ENCODE measurements around the gene ETFRF1.

DNA sequence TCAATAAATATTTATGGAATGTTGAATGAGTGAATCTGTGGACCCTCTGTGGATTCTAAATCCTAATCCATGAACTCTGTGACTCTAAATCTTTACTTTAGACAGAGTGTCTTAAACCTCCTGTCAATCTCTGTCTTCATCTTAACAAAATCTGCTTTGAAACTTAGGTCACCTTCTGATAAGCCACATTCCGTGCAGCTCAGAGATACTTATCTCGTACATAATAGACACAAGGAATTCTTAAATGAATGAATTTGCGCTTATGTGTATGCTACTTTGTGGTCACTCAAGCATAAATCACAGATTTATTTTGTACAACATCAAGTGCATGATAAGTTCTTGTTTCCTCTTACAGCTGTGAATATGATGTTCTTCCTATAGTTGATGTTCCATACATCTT is 57.9 kb downstream of the ETFRF1 start:
- TF ChIP-seq ETV6 (CRISPR knock-in tag; IDR thresholded peaks at IDR 0.05) (no peak), TCF7 (CRISPR knock-in tag; IDR thresholded peaks at IDR 0.05; ENCODE audit: low read depth) (no peak)
- TF ChIP-seq, protein P1, sequence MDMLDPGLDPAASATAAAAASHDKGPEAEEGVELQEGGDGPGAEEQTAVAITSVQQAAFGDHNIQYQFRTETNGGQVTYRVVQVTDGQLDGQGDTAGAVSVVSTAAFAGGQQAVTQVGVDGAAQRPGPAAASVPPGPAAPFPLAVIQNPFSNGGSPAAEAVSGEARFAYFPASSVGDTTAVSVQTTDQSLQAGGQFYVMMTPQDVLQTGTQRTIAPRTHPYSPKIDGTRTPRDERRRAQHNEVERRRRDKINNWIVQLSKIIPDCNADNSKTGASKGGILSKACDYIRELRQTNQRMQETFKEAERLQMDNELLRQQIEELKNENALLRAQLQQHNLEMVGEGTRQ (CRISPR knock-in tag; IDR thresholded peaks at IDR 0.05): no peak
- TF ChIP-seq, protein P2, sequence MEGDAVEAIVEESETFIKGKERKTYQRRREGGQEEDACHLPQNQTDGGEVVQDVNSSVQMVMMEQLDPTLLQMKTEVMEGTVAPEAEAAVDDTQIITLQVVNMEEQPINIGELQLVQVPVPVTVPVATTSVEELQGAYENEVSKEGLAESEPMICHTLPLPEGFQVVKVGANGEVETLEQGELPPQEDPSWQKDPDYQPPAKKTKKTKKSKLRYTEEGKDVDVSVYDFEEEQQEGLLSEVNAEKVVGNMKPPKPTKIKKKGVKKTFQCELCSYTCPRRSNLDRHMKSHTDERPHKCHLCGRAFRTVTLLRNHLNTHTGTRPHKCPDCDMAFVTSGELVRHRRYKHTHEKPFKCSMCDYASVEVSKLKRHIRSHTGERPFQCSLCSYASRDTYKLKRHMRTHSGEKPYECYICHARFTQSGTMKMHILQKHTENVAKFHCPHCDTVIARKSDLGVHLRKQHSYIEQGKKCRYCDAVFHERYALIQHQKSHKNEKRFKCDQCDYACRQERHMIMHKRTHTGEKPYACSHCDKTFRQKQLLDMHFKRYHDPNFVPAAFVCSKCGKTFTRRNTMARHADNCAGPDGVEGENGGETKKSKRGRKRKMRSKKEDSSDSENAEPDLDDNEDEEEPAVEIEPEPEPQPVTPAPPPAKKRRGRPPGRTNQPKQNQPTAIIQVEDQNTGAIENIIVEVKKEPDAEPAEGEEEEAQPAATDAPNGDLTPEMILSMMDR (IDR thresholded peaks at IDR 0.05): no peak
- TF ChIP-seq, protein P3, sequence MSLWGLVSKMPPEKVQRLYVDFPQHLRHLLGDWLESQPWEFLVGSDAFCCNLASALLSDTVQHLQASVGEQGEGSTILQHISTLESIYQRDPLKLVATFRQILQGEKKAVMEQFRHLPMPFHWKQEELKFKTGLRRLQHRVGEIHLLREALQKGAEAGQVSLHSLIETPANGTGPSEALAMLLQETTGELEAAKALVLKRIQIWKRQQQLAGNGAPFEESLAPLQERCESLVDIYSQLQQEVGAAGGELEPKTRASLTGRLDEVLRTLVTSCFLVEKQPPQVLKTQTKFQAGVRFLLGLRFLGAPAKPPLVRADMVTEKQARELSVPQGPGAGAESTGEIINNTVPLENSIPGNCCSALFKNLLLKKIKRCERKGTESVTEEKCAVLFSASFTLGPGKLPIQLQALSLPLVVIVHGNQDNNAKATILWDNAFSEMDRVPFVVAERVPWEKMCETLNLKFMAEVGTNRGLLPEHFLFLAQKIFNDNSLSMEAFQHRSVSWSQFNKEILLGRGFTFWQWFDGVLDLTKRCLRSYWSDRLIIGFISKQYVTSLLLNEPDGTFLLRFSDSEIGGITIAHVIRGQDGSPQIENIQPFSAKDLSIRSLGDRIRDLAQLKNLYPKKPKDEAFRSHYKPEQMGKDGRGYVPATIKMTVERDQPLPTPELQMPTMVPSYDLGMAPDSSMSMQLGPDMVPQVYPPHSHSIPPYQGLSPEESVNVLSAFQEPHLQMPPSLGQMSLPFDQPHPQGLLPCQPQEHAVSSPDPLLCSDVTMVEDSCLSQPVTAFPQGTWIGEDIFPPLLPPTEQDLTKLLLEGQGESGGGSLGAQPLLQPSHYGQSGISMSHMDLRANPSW (CRISPR knock-in tag; conservative IDR thresholded peaks at IDR 0.05; ENCODE audit: low read depth): no peak
- TF ChIP-seq, protein P4, sequence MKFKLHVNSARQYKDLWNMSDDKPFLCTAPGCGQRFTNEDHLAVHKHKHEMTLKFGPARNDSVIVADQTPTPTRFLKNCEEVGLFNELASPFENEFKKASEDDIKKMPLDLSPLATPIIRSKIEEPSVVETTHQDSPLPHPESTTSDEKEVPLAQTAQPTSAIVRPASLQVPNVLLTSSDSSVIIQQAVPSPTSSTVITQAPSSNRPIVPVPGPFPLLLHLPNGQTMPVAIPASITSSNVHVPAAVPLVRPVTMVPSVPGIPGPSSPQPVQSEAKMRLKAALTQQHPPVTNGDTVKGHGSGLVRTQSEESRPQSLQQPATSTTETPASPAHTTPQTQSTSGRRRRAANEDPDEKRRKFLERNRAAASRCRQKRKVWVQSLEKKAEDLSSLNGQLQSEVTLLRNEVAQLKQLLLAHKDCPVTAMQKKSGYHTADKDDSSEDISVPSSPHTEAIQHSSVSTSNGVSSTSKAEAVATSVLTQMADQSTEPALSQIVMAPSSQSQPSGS (CRISPR knock-in tag; IDR thresholded peaks at IDR 0.05; ENCODE audit: borderline replicate concordance, low read depth): no peak
- TF ChIP-seq, protein P5, sequence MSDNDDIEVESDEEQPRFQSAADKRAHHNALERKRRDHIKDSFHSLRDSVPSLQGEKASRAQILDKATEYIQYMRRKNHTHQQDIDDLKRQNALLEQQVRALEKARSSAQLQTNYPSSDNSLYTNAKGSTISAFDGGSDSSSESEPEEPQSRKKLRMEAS (CRISPR knock-in tag; IDR thresholded peaks at IDR 0.05): no peak
- TF ChIP-seq, protein P6, sequence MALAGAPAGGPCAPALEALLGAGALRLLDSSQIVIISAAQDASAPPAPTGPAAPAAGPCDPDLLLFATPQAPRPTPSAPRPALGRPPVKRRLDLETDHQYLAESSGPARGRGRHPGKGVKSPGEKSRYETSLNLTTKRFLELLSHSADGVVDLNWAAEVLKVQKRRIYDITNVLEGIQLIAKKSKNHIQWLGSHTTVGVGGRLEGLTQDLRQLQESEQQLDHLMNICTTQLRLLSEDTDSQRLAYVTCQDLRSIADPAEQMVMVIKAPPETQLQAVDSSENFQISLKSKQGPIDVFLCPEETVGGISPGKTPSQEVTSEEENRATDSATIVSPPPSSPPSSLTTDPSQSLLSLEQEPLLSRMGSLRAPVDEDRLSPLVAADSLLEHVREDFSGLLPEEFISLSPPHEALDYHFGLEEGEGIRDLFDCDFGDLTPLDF (CRISPR knock-in tag; IDR thresholded peaks at IDR 0.05): no peak
- TF ChIP-seq, protein P7, sequence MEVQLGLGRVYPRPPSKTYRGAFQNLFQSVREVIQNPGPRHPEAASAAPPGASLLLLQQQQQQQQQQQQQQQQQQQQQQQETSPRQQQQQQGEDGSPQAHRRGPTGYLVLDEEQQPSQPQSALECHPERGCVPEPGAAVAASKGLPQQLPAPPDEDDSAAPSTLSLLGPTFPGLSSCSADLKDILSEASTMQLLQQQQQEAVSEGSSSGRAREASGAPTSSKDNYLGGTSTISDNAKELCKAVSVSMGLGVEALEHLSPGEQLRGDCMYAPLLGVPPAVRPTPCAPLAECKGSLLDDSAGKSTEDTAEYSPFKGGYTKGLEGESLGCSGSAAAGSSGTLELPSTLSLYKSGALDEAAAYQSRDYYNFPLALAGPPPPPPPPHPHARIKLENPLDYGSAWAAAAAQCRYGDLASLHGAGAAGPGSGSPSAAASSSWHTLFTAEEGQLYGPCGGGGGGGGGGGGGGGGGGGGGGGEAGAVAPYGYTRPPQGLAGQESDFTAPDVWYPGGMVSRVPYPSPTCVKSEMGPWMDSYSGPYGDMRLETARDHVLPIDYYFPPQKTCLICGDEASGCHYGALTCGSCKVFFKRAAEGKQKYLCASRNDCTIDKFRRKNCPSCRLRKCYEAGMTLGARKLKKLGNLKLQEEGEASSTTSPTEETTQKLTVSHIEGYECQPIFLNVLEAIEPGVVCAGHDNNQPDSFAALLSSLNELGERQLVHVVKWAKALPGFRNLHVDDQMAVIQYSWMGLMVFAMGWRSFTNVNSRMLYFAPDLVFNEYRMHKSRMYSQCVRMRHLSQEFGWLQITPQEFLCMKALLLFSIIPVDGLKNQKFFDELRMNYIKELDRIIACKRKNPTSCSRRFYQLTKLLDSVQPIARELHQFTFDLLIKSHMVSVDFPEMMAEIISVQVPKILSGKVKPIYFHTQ (CRISPR knock-in tag; IDR thresholded peaks at IDR 0.05): no peak
